Adrenal gland (tissue), 12 donors: ENCODE data around the gene ADORA2A. TPM values are rescaled to one million over a fixed set of nuclear protein-coding genes. Genes with fewer than 3 reads are reported as not detected.

Experiments used
- DNase-seq, 7 donors: peaks; one replicate each; pipeline ENCODE4 v3.0.0-alpha.2; 2019 to 2020
- H3K27ac ChIP-seq, 5 donors: fragments of 200-600 bp; sonication (generic) in 4 of 5; 1 replicate in 3 of 5; 2 replicates in 2 of 5; pipeline versions ENCODE4 v1.5.1 to v1.8.0; 2016 to 2020; ENCODE audit warnings: mild to moderate bottlenecking in 1 of 5
- H3K27me3 ChIP-seq: fragments of 200-600 bp; 2 replicates; pipeline ENCODE4 v1.8.0; 2021
- H3K36me3 ChIP-seq, 2 donors: fragments of 200-600 bp; replicated peaks in 1 of 2; 1 replicate in 1 of 2; 2 replicates in 1 of 2; pipeline versions ENCODE4 v1.5.1 to v1.8.0; 2018 to 2022
- H3K4me1 ChIP-seq, 2 donors: fragments of 200-600 bp; replicated peaks in 1 of 2; 1 replicate in 1 of 2; 2 replicates in 1 of 2; pipeline versions ENCODE4 v1.5.1 to v1.8.0; 2018 to 2021
- H3K4me3 ChIP-seq, 4 donors: fragments of 200-600 bp; sonication (generic) in 3 of 4; one replicate each; pipeline ENCODE4 v1.5.1; 2016 to 2018
- H3K9me3 ChIP-seq, 3 donors: fragments of 200-600 bp; sonication (generic) in 1 of 3; replicated peaks in 1 of 3; 1 replicate in 2 of 3; 2 replicates in 1 of 3; pipeline versions ENCODE4 v1.5.1 to v1.8.0; 2016 to 2021
- CTCF ChIP-seq, 6 experiments: fragments of 450-650 bp in 4 of 6; fragments of 200-600 bp in 2 of 6; sonication (generic) in 1 of 6; IDR thresholded peaks; 1 replicate in 5 of 6; 2 replicates in 1 of 6; pipeline versions ENCODE4 v1.5.1 to v1.8.0; 2016 to 2021; ENCODE audit warnings: antibody characterized with exemption in 6 of 6, mild to moderate bottlenecking in 2 of 6, moderate library complexity in 1 of 6
- POLR2A ChIP-seq, 2 donors: fragments of 450-650 bp; IDR thresholded peaks; one replicate each; pipeline ENCODE4 v1.6.1; 2017; ENCODE audit warnings: antibody characterized with exemption in 2 of 2, mild to moderate bottlenecking in 2 of 2, moderate library complexity in 1 of 2
- WGBS, 4 donors: extraction: QIAGEN DNeasy Blood & Tissue Kit in 2 of 4; methylation state at CpG; one replicate each; pipeline versions ENCODE4 v1.1.5 to v1.1.7; 2013 to 2017; 5-methylcytosine and 5-hydroxymethylcytosine counted together
- intact Hi-C, 2 donors: fragments of 100-400 bp; cut with DNase I; formaldehyde crosslinking; loops; one replicate each; pipeline versions ENCODE4 v1.14.1 to v1.15.0; 2022 to 2023
- polyA plus RNA-seq, 3 donors: library from polyadenylated mRNA; stranded (reverse); fragments of 200-250 nt in 2 of 3; fragments of 350-450 nt in 1 of 3; fragmentation: Illumina TruSeq in 1 of 3; extraction: RNeasy Lipid Tissue Mini Kit (QIAGEN cat#74804) in 1 of 3; gene quantifications; one replicate each; pipeline ENCODE4 v1.2.3, GENCODE V29; 2013 to 2014
- total RNA-seq, 9 donors: library from RNA; depleted of rRNA in 4 of 9; stranded (reverse); fragments of >200 nt in 4 of 9; fragments of 120-200 nt in 1 of 9; fragmentation: NEBNext Ultra II Directional in 1 of 9; extraction: Animal tissue kit (Norgen Biotek cat#: 25700) in 1 of 9; gene quantifications; one replicate each; pipeline versions ENCODE4 v1.1.0 to v1.2.4, GENCODE V29; 2013 to 2023
- donor health status: healthy with polysubstance abuse.
- donor health status: Bipolar disorder and iron deficiency.
- donor health status: DM: yes; HTN: yes; CAD: no.
- donor health status: DM: no; HTN: no; CAD: no.
- donor health status: DM: no; HTN: no; CAD: no.
- donor health status: DM: yes; HTN: yes; CAD: no.

The ADORA2A gene
- total and polyA plus RNA-seq, 12 donors = 2.9 to 16.4 (median 6.5) TPM

- H3K36me3 ChIP-seq = no peaks in the 10 kb centered on the region
- H3K27me3 ChIP-seq = no peaks in the 10 kb centered on the region
- peaks cover 18 to 32% of the 10 kb centered on the region in 2 donors for H3K4me1 ChIP-seq
- 46 to 67% (median 57%) methylated on average over 3 to 4 of the region's 4 CpGs for WGBS, 4 donors
- H3K4me3 ChIP-seq = no peak overlapping the region
- H3K9me3 ChIP-seq = no peaks in the 10 kb centered on the region
- peak overlapping the region in 4 of 5 donors; percentile 0 to 60 (median 50) for H3K27ac ChIP-seq
- intact Hi-C loops = no loop called here
- TF ChIP-seq CTCF (IDR thresholded peaks at IDR 0.05) (no peak), POLR2A (IDR thresholded peaks at IDR 0.05) (no peak)
- peak in 2 of 7 donors; percentile 22 to 24 for DNase-seq
These were observed 27.6 kb downstream of the ADORA2A start for GRCh38 chr22:24455039-24455438.

- no peaks in the 10 kb centered on the region for H3K9me3 ChIP-seq
- peak overlapping the region in 4 of 5 donors; percentile 0 to 60 (median 50) for H3K27ac ChIP-seq
- intact Hi-C loops = no loop called here
- H3K36me3 ChIP-seq = no peaks in the 10 kb centered on the region
- no peak for TF ChIP-seq POLR2A (IDR thresholded peaks at IDR 0.05)
- TF ChIP-seq CTCF (IDR thresholded peaks at IDR 0.05) = no peak
- no peaks in the 10 kb centered on the region for H3K27me3 ChIP-seq
- WGBS, 4 donors = 14 to 20% (median 18%) methylated on average over 9 of the region's 9 CpGs
- no peak overlapping the region for H3K4me3 ChIP-seq
- peak; percentile 83 to 95 (median 91) for DNase-seq
- peaks cover 18 to 28% of the 10 kb centered on the region in 2 donors for H3K4me1 ChIP-seq
These were observed 28.5 kb downstream of the ADORA2A start for GRCh38 chr22:24455751-24456426.

- Histone ChIP-seq H3K27me3 (no peaks in the 10 kb centered on the region), H3K4me1 (peaks cover 18 to 28% of the 10 kb centered on the region in 2 donors), H3K4me3 (no peak overlapping the region), H3K27ac (no peak overlapping the region), H3K9me3 (no peaks in the 10 kb centered on the region), H3K36me3 (no peaks in the 10 kb centered on the region)
- DNase-seq = no peak
- TF ChIP-seq CTCF (IDR thresholded peaks at IDR 0.05) = no peak
- no peak for TF ChIP-seq POLR2A (IDR thresholded peaks at IDR 0.05)
- intact Hi-C loops = no loop called here
- WGBS, 4 donors = 86 to 95% (median 93%) methylated on average over 3 of the region's 3 CpGs
These were observed 30.6 kb downstream of the ADORA2A start for GRCh38 chr22:24457894-24458420.

- H3K4me1 ChIP-seq = peaks cover 17 to 27% of the 10 kb centered on the region in 2 donors
- TF ChIP-seq POLR2A (IDR thresholded peaks at IDR 0.05) = no peak
- TF ChIP-seq CTCF (IDR thresholded peaks at IDR 0.05) = no peak
- H3K4me3 ChIP-seq = no peak overlapping the region
- no peak for DNase-seq
- H3K27me3 ChIP-seq = no peaks in the 10 kb centered on the region
- no peaks in the 10 kb centered on the region for H3K36me3 ChIP-seq
- H3K27ac ChIP-seq = no peak overlapping the region
- no peaks in the 10 kb centered on the region for H3K9me3 ChIP-seq
- intact Hi-C loops = no loop called here
- 51 to 71% (median 61%) methylated on average over 1 of the region's 1 CpG for WGBS, 4 donors
These were observed 32.5 kb downstream of the ADORA2A start for GRCh38 chr22:24459911-24460310.
